GM19099 (cell line): ENCODE measurements around the gene KCTD21.

Experiments used
- POLR2A ChIP-seq: IDR thresholded peaks from 3 replicates; pipeline ENCODE4 v1.6.1; 2011; ENCODE audit warnings: low read depth; ENCODE audit not compliant: insufficient read length; ENCODE audit errors: extremely low read depth

Gene KCTD21

DNA sequence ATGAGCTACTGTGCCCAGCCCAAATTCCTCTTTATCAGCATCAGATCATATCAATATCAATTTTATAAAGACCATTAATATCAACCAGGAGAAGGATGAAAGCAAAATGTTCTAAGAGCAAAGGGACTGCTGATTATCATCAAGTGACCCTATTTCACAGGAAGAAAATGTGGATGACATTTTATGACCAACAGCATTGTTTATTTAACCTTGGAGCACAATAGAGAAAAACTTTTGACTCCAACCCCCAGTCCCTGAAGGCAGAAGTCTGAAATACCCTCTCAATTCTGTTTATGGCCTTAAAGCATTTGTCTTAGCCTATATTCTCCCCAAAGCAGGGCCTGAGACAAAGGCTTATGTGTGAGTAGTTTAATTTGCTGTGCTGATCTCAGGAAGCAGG is 37.7 kb downstream of the KCTD21 start:
- no peak for TF ChIP-seq POLR2A

DNA sequence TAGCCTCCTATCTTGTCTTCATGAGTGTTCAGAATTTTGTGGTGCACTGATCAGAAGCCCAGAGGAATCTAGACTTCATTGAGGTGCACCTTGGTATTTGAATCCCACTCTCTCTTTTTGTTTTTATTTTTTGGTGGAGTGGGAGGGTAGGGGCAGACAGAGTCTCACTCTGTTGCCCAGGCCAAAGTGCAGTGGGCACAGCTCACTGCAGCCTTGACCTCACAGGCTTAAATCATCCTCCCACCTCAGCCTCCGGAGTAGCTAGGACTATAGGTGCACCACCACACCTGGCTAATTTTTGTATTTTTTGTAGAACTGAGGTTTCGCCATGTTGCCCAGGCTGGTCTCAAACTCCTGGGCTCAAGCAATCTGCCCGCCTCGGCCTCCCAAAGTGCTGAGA is 38.1 kb downstream of the KCTD21 start:
- TF ChIP-seq POLR2A, result no peak

DNA sequence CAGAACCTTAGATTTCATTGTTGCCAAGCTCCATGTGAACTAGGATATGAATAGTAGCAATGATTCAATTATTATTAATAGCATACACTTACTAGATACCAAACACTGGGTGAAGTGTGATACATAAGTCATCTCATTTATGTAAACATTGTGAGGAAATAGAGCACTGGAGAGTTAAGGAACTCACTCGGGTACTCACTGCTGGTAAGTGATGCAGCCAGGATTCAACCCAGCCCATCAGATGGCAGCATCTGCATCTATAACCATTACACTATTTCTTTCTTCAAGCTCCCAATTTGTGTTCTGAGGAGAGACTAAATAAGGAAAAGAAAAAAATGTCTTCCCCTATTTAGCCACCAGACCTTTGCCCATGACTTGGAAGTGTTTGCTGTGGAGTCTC is 38.8 kb downstream of the KCTD21 start:
- no peak for TF ChIP-seq POLR2A

DNA sequence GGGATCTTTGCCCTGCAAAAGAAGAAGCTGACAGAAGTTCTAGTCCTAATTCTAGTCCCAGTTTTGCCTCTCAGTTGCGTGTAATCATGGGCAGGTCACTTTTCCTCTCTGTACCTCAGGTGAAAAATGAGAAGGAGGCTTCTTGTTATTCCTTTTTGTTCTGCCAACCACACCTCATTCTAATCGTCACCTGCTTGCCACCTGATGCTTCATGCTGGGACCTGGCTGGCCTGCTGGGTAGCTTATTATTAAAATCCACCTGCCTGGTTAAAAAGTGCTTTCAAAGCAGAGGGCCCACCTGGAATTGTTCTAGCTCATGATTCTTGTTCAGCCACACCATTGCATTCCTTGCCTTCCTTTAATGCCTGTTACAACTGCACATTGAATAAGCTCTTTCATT is 40.6 kb downstream of the KCTD21 start:
- no peak for TF ChIP-seq POLR2A

DNA sequence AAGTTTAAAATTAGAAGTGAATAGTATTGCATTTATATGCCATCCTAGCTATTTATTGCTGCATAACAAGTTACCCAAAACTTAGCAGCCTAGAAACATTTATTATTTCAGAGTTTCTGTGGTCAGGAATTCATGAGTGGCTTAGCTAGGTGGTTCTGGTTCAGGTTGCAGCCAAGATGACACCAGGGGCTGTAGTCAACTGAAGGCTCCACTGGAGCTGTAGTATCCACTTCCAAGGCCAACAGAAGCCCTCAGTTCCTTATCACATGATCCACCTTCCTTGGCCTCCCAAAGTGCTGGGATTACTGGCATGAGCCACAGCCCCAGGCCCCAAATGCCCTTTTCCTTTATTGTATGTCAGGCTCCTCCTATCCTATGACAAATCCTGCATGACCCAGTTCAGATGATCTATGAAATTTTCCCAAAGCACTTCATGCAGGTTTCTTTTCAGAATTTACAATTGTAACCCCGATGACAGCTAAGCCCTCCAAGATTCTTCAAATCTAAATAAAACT is 42.9 kb downstream of the KCTD21 start:
- TF ChIP-seq POLR2A, result no peak

DNA sequence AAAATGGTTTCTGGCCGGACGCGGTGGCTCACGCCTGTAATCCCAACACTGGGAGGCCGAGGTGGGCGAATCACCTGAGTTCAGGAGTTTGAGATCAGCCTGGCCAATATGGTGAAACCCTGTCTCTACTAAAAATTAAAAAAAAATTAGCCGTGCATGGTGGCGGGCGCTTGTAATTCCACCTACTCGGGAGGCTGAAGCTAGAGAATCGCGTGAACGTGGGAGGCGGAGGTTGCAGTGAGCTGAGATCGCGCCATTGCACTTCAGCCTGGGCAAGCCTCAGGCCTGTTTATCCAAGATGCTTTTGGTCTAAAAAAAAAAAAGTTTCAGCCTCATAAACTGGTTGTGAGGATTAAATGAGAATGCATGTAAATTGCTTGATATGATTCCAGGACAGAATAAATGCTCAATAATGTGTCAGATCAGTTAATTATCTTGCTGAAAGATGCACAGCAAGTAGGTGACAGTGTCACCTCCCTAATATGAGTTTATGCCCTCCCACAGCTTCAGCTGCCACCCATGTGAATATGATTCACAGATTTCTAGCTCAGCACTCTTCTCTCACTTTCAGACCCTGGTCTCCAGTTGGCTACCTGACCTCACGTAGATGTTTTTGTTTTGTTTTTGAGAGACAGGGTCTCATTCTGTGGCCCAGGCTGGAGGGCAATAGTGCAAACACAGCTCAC is 47.9 kb downstream of the KCTD21 start:
- TF ChIP-seq POLR2A, result no peak

DNA sequence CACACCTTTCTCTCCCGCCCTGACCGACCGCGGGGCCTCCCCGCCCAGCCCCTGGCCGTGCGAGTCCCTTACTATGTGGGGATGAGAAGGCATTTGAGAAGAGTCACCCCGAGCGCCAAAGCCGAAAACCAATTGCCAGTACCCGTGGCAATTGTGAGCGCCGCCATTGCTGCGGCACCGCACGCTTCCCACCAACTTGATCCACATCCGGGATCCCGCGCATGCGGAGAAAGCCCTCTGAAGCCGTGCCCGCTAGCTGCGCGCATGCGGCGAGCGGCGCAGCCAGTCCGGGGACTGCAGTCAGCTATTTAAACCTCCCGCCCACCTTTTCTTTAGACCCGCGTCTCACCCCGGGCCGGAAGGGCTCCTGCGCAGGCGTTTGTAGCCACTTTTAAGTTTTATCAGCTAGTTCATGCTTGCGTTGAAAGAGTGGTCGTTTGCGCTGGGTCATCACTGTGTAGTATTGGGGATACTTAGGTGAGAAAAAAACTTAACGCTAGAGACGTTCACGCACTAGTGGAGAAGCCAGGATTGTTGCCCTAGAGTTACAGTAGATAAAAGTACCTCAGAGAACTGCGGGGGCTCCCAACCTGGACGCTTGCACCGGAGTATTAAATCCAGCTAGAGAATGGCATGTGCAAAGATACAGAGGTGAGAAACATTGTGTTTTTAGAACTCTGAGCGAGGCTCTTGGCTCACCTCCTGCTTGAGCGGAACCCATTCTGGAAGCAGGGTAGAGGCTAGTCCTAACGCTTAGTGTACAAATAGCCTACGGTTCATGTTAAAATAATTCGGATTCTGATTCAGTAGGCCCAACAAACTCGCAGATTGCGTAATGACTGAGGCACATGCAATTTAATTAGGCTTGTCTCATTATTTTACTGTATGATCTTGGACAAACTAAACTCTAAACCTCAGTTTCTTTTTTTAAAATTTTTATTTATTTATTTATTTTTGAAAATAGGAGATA is 48.7 kb downstream of the KCTD21 start, which contains the start of gene ALG8:
Gene ALG8, minus strand, starts transcription at position 205 of the 970 bp plus-strand sequence. Its CDS starts 38 bp downstream, at position 167.
- TF ChIP-seq POLR2A, result peak; percentile 95

DNA sequence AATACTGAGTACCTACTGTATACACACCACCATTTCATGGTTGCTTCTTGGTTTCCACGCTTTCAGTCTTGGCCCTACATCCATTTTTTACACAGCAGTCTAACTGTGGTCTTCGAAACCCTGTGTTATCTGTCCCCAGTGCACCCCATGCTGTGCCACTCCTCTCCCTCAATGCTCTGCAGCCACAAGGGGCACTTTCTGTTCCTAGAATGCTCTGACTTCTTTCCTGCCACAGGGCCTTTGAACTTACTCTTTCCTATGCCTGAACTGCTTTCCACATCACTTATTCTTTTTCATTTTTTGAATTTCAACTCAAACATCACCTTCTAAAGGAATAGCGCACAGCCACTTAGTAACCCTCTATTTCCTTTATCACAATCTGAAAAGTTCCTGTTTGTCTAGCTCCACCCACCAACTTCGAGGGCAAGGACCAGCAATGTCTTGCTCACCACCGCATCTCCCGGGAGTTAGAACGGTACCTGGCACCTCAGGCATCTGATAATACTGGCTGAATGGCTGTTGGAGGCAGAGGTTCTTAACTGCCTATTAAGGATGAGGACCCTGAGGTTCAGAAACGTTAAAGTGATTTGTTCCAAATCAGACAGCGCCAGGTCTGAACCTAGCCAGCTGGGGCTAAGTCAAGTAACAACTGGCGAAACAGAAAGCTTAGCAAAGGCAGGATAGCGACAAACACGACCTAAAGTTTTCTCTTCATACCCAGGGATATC is 49.6 kb downstream of the KCTD21 start:
- no peak for TF ChIP-seq POLR2A

DNA sequence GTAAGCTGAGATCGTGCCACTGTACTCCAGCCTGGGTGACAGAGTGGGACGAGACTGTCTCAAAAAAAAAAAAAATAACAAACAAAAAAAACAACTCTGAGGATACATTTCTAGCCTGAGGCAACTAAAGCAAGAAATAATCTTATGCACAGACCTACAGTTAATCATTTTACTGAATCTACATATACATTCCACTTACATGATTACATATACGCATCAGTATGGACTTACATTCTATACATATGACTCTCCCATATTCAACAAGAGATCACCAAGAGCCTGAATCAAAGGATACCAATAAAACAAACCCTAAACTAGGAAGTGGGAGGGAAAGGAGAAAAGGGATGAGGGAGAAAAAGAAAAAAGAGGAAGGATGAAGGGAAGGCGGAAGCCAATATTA is 50.1 kb downstream of the KCTD21 start:
- TF ChIP-seq POLR2A, result no peak

DNA sequence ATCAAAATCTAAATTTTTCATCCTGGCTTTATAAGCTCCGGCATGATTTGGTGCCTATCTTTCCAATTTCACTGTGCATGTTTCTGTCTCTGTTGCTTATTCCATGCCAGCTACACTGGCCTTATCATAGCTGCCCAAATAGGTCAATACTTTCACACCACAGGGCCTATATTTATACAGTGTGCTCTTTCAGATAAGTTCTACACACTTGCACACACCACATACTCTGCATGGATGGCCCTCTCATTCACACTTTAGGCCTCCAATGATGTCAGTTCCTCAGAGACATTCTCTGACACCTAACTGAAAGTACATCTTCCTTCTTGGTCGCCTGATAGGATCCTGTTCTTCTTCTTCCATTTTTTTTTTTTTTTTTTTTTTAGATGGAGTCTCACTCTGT is 56.0 kb downstream of the KCTD21 start:
- no peak for TF ChIP-seq POLR2A

DNA sequence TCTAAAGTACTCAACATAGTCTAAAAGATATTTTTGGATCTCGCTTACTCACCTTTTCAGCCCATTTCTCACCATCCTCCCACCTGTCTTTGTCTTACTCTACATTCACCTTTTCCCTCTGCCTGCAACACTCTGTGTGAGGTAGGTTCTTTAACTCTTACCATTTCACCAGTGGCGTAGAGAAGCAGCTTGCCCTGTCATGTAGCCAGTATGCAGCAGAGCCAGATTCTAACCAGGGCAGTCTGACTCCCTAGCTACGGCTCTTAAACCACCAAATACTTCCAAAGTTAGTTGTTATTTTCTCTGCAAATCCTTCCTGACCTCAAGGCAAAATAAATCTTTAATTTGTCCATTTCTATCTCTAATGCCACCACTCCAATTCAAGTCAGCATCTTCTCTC is 56.5 kb downstream of the KCTD21 start:
- TF ChIP-seq POLR2A, result no peak

DNA sequence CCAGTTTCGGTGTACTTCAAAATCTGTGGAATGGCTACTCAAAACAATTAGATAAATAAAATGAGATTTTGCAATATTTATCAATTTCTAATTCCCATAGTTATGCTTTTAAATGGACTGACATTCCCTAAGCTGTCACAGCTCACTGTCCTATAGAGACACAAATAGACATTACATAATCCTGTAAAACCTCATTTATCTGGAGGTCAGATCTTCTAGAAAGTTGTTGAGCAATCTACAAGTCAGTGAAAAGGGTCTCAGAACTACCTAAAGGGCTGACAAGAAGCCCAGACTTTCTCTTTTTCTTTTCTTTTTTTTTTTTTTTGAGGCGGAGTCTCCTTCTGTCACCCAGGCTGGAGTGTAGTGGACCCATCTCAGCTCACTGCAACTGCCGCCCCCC is 61.0 kb downstream of the KCTD21 start:
- TF ChIP-seq POLR2A, result no peak
